Upper lobe of right lung (tissue), 1 donor: Measurements from ENCODE around the gene VAV1. TPM values are rescaled to one million over a fixed set of nuclear protein-coding genes. Genes with fewer than 3 reads are reported as not detected.
A peak's percentile ranks its signal among the peaks of the same experiment; 100 is the strongest.

Source experiments
- ATAC-seq: fragments of 200-7000 bp; cut with Tn5 transposase; one replicate; pipeline ENCODE4 v1.9.1; 2020; ENCODE audit warnings: mild to moderate bottlenecking, moderate library complexity
- DNase-seq: peaks from one replicate; pipeline ENCODE4 v3.0.0-alpha.2; 2020
- H3K27ac ChIP-seq: fragments of 200-600 bp; one replicate; pipeline ENCODE4 v1.8.0; 2022
- H3K27me3 ChIP-seq: fragments of 200-600 bp; one replicate; pipeline ENCODE4 v1.8.0; 2022; ENCODE audit warnings: mild to moderate bottlenecking
- H3K36me3 ChIP-seq: fragments of 200-600 bp; one replicate; pipeline ENCODE4 v1.8.0; 2022
- H3K4me1 ChIP-seq: fragments of 200-600 bp; one replicate; pipeline ENCODE4 v1.8.0; 2022
- H3K4me3 ChIP-seq: fragments of 200-600 bp; one replicate; pipeline ENCODE4 v1.8.0; 2022; ENCODE audit warnings: mild to moderate bottlenecking
- H3K9me3 ChIP-seq: fragments of 200-600 bp; one replicate; pipeline ENCODE4 v1.8.0; 2022
- CTCF ChIP-seq: fragments of 200-600 bp; IDR thresholded peaks from one replicate; pipeline ENCODE4 v1.8.0; 2022; ENCODE audit warnings: antibody characterized with exemption
- intact Hi-C: fragments of 100-400 bp; cut with DNase I; formaldehyde crosslinking; loops from one replicate; pipeline ENCODE4 v1.11.0; 2022
- total RNA-seq: library from RNA; stranded (reverse); fragmentation: NEBNext Ultra II Directional; extraction: Animal tissue kit (Norgen Biotek cat#: 25700); gene quantifications from one replicate; pipeline ENCODE4 v1.2.1, GENCODE V29; 2021
- donor health status: DM: no; HTN: yes; CAD: no; lungs with severe emphysema.

VAV1 gene
- total RNA-seq, 1 donor from 2014 or later: 31.6 TPM

DNA sequence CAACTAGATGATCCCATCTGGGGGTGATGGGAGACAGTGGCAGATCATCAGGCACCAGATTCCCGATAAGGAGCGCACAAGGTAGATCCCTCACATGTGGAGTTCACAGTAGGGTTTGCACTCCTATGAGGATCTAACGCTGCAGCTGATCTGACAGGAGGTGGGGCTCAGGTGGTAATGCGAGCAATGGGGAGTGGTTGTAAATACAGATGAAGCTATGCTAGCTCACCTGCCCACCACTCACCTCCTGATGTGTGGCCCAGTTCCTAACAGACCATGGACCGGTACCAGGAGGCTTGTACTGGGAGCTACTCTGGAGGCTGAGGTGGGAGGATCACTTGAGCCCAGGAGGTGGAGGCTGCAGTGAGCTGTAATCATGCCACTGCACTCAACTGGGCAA is 34.8 kb downstream of the VAV1 start:
- no peak overlapping the region for H3K4me3 ChIP-seq
- H3K36me3 ChIP-seq: no peaks in the 10 kb centered on the region
- no peaks in the 10 kb centered on the region for H3K4me1 ChIP-seq
- no peak for TF ChIP-seq CTCF
- no peaks in the 10 kb centered on the region for H3K9me3 ChIP-seq
- DNase-seq (no peak), ATAC-seq (no peak)
- H3K27ac ChIP-seq: no peak overlapping the region
- intact Hi-C loops: no loop called here
- no peaks in the 10 kb centered on the region for H3K27me3 ChIP-seq

DNA sequence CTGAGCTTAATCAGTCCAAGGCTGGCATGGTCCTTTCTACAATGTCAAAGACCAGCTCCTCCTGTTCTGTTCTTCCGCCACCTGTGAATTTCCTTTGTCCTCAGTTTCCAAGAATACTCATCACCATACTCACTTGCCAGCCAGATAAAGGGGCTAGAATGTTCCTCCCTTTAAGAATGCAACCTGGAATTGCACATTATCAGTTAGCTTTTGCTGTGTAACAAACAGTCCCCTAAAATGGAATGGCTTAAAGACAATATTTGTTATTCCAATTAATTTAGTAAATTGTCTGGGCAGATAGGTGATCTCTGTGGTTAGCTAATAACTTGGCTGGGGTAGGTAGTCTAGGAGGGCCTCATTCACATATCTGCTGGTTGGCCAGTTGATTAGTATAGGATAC is 36.0 kb downstream of the VAV1 start:
- no peak for TF ChIP-seq CTCF
- DNase-seq: no peak
- Histone ChIP-seq H3K36me3 (no peaks in the 10 kb centered on the region), H3K4me1 (no peaks in the 10 kb centered on the region), H3K27ac (no peak overlapping the region), H3K4me3 (no peak overlapping the region), H3K9me3 (no peaks in the 10 kb centered on the region), H3K27me3 (no peaks in the 10 kb centered on the region)
- ATAC-seq: no peak
- intact Hi-C loops: no loop called here

DNA sequence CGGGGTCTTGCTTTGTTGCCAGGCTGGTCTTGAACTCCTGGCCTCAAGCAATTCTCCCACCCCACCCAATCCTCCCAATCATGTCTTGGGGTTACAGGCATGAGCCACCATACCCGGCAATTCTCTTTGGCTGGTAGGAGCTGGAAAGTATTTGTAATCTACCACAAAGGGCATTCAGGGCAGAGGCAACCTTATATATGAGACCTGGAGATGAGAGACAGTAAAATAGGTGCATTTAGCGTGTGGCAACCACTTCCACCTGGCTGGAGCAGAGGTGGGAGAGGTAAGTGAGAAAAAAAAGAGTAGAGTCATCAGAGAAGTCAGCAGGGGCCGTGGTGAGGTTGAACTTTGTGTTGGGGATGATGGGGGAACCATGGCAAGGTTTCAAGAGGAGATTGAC is 36.8 kb downstream of the VAV1 start:
- Histone ChIP-seq H3K27me3 (no peaks in the 10 kb centered on the region), H3K4me1 (no peaks in the 10 kb centered on the region), H3K36me3 (no peaks in the 10 kb centered on the region), H3K9me3 (no peaks in the 10 kb centered on the region), H3K27ac (no peak overlapping the region), H3K4me3 (no peak overlapping the region)
- no peak for ATAC-seq
- intact Hi-C loops: no loop called here
- TF ChIP-seq CTCF: no peak
- DNase-seq: no peak

DNA sequence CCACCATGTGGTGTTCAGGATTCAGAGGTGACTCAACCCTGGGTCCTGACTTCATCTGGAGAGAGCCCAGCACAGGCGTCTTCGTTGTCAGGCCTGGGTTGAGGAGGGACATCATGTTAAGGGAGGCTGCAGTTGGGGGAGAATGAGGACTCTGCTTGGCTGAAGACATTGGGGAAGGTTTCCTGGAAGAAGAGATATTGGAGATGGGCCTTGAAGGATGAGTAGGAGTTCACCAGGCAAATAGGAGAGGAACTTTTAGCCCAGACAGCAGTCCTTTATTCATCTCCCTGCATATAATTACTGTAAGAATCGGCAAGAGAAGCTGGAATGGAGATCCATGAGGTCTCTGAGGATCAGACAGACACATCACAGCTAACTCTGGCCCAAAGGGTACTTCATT is 38.9 kb downstream of the VAV1 start:
- intact Hi-C loops: no loop called here
- no peak for TF ChIP-seq CTCF

DNA sequence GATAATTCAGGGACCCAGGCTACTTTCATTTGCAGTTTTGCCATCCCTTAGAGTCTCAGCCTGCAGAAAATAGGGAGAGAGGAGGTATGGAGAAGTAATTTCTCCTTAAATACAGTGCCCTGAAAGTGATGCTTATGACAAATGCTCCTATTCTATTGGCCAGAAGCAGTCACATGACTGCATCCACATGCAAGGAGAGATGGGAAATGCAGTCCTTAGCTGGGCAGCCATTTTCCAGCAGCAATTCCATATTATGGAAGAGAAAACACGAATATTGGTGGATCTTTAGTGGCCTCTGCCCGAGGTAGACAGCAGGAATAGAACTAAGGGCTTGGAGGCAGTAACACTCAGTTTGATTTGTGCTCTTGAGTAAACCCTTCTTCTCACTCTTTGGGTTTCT is 39.4 kb downstream of the VAV1 start:
- Histone ChIP-seq H3K9me3 (no peaks in the 10 kb centered on the region), H3K36me3 (no peaks in the 10 kb centered on the region), H3K27ac (no peak overlapping the region), H3K4me1 (no peaks in the 10 kb centered on the region), H3K27me3 (no peaks in the 10 kb centered on the region), H3K4me3 (no peak overlapping the region)
- intact Hi-C loops: no loop called here
- TF ChIP-seq CTCF: no peak
- ATAC-seq: peak; percentile 49
- no peak for DNase-seq

More for the DNA sequence above, 38.9 kb downstream of the VAV1 start:
- no peak for ATAC-seq
- no peaks in the 10 kb centered on the region for H3K36me3 ChIP-seq
- no peak overlapping the region for H3K4me3 ChIP-seq
- no peak for DNase-seq
- no peaks in the 10 kb centered on the region for H3K27me3 ChIP-seq
- no peak overlapping the region for H3K27ac ChIP-seq
- H3K4me1 ChIP-seq: no peaks in the 10 kb centered on the region
- H3K9me3 ChIP-seq: no peaks in the 10 kb centered on the region

GRCh38 chr19:6812612-6813011 is 40.1 kb downstream of the VAV1 start:
- ATAC-seq (no peak), DNase-seq (no peak)
- no peak overlapping the region for H3K4me3 ChIP-seq
- H3K4me1 ChIP-seq: no peaks in the 10 kb centered on the region
- H3K36me3 ChIP-seq: no peaks in the 10 kb centered on the region
- intact Hi-C loops: no loop called here
- H3K27ac ChIP-seq: no peak overlapping the region
- H3K27me3 ChIP-seq: no peaks in the 10 kb centered on the region
- no peak for TF ChIP-seq CTCF
- H3K9me3 ChIP-seq: no peaks in the 10 kb centered on the region
